NCI-H2107 treated with DMSO at 0.1 percent for 48 hours (cell line): ENCODE data around the gene ABL1.
"Not testable (repeated sequence)": the region's sequence is repeated elsewhere in the genome, so short reads cannot be mapped to it uniquely, and the experiment has no call there.

Experiments
- DNase-seq: peaks from one replicate; lab custom pipeline; 2025; ENCODE audit not compliant: unreplicated experiment; lab: John Stamatoyannopoulos, UW

ABL1 gene

GRCh38 chr9:130847306-130848217 lies 12.5 kb downstream of the ABL1 start:
- DNase-seq, result no peak

- not testable (repeated sequence) for DNase-seq
Observed at GRCh38 chr9:130848514-130848913, 13.5 kb downstream of the ABL1 start.

GRCh38 chr9:130849356-130849755 lies 14.3 kb downstream of the ABL1 start:
- DNase-seq, result no peak

GRCh38 chr9:130852801-130853200 lies 17.7 kb downstream of the ABL1 start:
- no peak for DNase-seq

GRCh38 chr9:130854092-130854491 lies 19.0 kb downstream of the ABL1 start:
- DNase-seq, result no peak

- DNase-seq, result no peak
Observed at GRCh38 chr9:130854835-130855234, 19.8 kb downstream of the ABL1 start.

GRCh38 chr9:130856474-130856873 lies 21.4 kb downstream of the ABL1 start:
- DNase-seq, result no peak

GRCh38 chr9:130857864-130858738 lies 23.0 kb downstream of the ABL1 start:
- DNase-seq, result peak; percentile 32

GRCh38 chr9:130858739-130859705 lies 24.0 kb downstream of the ABL1 start:
- DNase-seq, result no peak

GRCh38 chr9:130860458-130861316 lies 25.6 kb downstream of the ABL1 start:
- no peak for DNase-seq

GRCh38 chr9:130861372-130862180 lies 26.5 kb downstream of the ABL1 start:
- DNase-seq, result no peak

- no peak for DNase-seq
Observed at GRCh38 chr9:130862217-130862616, 27.2 kb downstream of the ABL1 start.

GRCh38 chr9:130862747-130863146 lies 27.7 kb downstream of the ABL1 start:
- DNase-seq, result no peak

- DNase-seq, result no peak
Observed at GRCh38 chr9:130864541-130864940, 29.5 kb downstream of the ABL1 start.

- no peak for DNase-seq
Observed at GRCh38 chr9:130865921-130866320, 30.9 kb downstream of the ABL1 start.

GRCh38 chr9:130866474-130866965 lies 31.5 kb downstream of the ABL1 start:
- peak; percentile 44 for DNase-seq

- no peak for DNase-seq
Observed at GRCh38 chr9:130867556-130867955, 32.5 kb downstream of the ABL1 start.

- no peak for DNase-seq
Observed at GRCh38 chr9:130868230-130868629, 33.2 kb downstream of the ABL1 start.

GRCh38 chr9:130869250-130869649 lies 34.2 kb downstream of the ABL1 start:
- DNase-seq, result no peak
